HG03520 (cell line): Measurements from ENCODE around the gene UBE2K.
A peak's percentile ranks its signal among the peaks of the same experiment; 100 is the strongest.
"Not testable (repeated sequence)": the region's sequence is repeated elsewhere in the genome, so short reads cannot be mapped to it uniquely, and the experiment has no call there.

Experiments used
- ATAC-seq: cut with Tn5 transposase; IDR thresholded peaks from one replicate; pipeline ENCODE4 v1.9.1; 2021; ENCODE audit warnings: mild to moderate bottlenecking, moderate library complexity; ENCODE audit not compliant: unreplicated experiment

Gene UBE2K

DNA sequence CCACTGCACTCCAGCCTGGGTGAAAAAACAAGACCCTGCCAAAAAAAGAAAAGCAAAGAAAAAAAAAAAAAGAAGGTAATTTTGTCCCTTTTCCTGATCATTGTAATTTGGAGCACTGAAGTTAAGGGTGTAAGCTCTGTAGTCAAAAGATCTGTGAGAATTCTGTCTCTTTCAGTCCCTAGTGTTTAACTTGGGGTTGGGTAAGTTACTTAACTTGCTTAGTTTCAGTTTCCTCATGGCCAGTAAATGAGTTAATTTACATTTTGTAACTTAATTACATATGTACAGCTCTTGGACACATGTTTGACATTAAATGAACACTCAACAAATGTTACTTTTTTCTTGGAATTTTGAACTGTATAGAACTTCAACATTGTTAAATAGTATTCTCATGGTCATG, 10.9 kb upstream of the UBE2K start:
- no peak for ATAC-seq

DNA sequence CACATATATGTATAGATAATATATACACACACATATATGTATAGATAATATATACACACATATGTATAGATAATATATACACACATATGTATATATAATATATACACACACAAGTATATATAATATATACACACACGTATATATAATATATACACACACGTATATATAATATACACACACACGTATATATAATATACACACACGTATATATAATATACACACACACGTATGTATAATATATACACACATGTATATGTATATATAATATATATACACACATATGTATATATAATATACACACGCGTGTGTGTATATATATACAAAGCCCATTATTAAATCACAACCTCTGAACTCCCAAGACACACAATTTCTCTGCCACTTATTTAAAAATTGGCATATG, 8.0 kb upstream of the UBE2K start:
- no peak for ATAC-seq

DNA sequence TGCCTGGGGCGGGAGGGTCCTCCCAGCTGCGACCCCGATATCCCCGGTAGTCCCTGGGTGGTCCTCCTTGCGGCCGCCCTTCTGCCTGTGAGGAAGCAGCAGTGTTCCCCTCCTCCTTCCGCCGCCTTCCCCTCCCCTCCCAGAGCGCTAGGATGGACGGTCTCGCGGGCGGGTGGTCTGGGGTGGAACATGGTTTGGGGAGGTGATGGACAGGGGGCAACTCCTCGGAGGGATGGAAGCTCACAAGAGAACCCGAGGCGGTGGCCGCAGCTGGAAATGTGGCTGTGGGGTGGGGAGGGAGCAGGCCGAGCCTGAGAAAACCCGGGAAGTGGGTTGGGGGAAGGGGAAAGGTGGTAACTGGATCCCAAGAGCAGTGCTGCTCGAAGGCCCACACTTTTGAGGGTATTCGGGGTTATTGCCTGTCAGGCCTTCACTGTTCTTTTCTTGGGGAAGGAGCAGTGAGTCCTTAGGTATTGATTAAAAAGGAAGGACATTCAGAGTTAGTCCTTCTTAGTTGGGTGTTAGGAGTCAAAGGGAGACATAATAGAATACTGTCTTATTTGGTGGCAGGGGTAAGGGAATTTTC, 581 bp downstream of the UBE2K start:
- peak; percentile 13 for ATAC-seq

DNA sequence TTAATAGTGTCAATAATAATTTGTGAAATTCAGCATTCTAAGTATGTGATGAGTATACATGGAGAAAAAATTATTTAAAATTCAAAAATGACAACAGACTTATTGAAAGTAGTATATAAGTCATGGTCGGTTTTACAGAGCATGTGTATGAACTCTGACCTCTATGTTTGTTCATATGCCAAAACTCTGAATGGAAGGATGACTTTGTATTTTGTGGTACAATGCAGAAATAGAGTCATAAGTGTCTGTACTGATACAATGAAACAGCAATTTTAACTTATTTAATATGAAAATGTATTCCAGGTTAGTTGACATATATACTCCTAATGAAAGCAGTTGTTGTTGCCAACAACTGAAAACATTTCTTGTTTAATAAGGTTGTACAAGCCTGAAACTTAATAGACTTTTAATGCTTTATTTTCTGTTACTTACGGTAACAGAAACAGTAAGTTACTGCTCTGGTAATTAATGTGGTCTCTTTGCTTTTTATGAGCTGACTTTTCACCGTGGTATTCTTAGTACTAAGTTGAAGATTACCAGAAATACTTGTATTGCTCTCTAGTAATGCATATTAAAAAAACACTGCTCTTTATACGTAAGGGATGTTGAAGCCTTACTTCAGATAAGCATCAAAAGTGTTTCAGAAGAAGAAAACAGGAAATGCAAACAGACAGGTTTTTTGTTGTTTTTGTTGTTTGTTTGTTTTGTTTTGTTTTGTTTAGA, 1.9 kb downstream of the UBE2K start:
- ATAC-seq: no peak

DNA sequence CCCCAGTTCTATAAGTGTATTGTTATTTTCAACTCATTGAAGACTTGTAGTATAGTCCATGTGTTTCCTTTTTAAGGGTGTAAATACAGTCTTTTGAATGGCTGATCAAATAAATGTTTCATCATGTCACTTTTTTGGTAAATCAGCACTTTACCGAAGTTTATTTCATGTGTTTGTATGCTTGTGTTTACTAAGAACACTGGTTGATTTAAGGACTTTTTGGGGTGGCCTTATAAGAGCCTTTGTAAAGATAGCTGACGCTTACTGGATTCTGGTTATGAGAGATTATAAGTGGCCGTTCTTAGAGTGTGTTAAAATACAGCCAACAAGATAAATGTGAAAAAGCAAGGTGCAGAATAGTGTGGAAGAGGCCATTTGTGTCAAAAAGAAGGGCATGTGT, 2.6 kb downstream of the UBE2K start:
- ATAC-seq: no peak

DNA sequence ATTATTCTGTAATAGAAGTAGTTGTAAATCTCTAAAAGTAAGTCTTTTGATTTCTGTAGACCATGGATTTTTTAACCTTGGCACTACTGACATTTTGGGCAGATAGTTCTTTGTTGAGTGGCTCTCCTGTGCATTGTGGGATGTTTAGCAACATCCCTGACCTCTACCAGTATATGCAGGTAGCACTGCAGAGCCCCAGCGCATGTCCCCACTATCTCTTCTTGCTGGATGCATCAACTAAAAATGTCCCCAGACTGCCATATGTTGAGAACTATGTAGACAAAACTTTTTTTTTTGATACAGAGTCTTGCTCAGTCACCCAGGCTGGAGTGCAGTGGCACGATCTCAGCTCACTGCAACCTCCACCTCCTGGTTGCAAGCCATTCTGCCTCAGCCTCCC, 4.8 kb downstream of the UBE2K start:
- ATAC-seq: no peak

DNA sequence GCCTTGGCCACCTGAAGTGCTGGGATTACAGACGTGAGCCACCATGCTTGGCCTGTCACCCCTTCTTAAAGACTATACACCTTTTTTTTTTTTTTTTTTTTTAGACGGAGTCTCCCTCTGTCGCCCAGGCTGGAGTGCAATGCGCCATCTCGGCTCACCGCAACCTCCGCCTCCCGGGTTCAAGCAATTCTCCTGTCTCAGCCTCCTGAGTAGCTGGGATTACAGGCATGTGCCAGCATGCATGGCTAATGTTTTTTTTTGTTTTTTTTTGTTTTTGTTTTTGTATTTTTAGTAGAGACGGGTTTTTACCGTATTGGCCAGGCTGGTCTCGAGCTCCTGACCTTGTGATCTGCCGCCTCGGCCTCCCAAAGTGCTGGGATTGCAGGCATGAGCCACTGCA, 6.9 kb downstream of the UBE2K start:
- not testable (repeated sequence) for ATAC-seq

GRCh38 chr4:39706334-39706733, 8.4 kb downstream of the UBE2K start:
- ATAC-seq: no peak

DNA sequence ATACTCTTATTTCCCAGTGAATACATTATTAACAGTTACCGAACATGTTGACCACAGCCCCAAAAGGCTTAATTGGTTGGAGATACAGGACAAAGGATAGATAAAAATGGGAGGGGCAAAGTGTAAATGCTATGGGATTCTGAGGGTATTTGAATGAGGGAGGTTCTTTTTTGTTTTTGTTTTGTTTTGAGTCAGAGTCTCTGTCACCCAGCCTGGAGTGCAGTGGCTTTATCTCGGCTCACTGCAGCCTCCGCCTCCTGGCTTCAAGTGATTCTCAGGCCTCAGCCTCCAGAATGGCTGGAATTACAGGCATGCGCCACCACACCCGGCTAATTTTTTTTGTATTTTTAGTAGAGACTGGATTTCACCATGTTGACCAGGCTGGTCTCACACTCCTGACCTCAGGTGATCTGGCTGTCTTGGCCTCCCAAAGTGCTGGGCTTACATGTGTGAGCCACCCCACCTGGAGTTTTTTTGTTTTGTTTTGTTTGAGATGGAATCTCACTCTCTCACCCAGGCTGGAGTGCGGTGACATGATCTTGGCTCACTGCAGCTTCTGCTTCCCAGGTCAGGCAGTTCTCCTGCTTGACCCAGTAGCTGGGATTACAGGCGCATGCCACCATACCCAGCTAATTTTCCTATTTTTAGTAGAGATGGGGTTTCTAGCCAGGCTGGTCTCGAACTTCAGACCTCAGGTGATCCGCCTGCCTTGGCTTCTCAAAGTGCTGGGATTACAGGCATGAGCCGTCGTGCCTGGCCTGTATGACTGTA, 9.0 kb downstream of the UBE2K start:
- ATAC-seq: no peak

DNA sequence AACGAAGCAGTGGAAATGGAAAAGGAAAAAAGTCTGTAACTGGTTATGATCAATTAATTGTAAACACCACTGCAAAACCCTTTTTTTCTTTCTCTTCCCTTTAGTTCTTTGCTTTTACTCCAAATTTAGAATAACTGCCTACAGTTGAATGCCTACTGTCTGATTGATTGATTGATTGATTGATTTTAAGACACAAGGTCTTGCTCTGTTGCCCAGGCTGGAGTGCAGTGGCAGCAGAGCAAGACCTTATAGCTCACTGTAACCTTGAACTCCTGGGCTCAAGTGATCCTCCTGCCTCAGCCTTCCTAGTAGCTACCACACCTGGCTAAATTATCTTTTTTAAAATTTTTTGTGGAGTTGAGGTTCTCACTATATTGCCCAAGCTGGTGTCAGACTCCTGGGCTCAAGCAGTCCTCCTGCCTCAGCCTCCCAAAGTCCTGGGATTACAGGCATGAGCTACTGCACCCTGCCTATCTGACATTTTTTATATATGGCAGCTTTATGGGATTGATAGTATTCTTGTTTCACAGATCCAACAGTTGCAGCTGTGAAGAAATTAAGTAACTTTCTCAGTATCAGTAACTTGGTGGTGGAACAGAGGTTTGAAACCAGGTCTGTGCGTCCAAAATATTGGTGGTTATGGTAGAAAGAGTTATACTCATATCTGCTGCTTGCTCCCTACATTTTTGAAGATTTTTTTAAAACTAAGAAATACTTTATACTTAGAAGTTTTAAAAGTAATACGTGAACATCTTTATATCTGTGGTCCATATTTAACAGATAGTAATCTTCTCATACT, 12.4 kb downstream of the UBE2K start:
- ATAC-seq: no peak

DNA sequence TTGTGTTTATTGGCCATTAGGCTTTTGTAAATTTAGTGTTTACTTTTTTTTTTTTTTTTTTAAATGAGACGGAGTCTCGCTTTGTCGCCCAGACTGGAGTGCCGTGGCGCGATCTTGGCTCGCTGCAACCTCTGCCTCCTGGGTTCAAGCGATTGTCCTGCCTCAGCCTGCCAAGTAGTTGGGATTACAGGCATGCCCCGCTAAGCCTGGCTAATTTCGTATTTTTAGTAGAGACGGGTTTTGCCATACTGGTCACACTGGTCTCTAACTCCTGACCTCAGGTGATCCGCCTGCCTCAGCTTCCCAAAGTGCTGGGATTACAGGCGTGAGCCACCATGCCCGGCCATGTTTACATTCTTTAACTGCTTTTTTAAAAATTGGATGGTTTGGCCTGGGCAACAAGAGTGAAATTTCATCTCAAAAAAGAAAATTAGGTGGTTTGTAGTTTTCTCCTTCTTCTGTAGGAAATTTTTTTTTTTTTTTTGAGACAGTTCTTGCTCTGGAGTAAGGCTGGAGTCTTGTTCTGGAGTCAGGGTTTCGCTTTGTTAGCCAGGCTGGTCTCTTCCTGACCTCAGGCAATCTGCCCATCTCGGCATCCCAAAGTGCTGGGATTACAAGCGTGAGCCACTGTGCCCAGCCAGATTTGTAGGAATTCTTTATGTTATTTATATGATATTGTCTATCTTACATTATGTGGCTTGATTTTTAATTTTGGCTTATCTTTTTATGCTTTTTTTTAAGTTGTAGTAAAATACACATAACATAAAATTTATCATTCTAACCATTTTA, 15.1 kb downstream of the UBE2K start:
- ATAC-seq: no peak

DNA sequence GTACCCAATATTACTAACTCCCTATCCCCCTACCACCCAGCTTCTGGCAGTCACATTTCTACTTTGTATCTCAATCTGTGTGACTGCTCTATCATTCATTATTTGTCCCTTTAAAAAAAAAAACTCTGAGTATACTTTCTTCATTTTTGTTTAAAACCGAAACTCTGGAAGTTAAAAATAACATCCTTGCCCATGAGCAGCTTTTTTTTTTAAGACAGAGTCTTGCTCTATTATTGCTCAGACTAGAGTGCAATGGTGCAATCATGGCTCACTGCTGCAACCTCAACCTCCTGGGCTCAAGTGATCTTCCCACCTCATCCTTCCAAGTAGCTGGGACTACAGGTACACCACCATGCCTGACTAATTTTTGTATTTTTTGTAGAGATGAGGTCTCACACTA, 15.8 kb downstream of the UBE2K start:
- ATAC-seq: no peak

- no peak for ATAC-seq
Measured at GRCh38 chr4:39714166-39714565, 16.2 kb downstream of the UBE2K start.

DNA sequence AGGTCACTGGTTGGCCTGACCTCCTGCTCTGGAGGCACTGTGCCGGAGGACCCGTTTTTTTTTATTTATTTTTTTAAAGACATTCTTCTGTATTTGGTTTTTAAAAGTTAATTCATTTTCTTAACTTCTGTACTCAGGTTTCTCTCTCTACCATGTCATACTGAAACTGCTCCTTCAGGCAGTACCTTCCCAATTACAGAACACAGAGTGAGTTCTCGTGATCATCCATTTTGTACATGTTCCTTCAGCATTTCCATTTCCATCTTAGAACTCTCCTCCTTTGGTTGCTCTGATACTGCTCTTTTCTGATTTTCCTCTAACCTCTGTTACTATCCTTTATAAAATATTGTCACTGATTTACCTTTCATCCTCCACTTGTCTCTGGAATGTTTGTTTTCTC, 17.9 kb downstream of the UBE2K start:
- ATAC-seq: no peak

DNA sequence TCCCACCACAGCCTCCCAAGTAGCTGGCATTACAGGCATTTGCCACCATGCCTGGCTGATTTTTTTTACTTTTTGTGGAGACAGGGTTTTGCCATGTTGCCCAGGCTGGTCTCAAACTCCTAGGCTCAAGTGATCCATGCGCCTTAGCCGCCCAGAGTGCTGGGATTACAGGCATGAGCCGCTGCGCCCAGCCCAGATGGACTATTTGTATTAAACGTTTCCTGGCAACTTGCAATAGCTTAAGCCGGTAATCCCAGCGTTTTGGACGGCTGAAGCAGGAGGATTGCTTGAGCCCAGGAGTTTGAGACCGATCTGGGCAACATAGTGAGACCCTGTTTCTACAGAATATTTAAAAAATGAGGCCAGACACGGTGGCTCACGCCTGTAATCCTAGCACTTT, 18.4 kb downstream of the UBE2K start:
- ATAC-seq: no peak

GRCh38 chr4:39717743-39718142, 19.8 kb downstream of the UBE2K start:
- ATAC-seq: not testable (repeated sequence)

DNA sequence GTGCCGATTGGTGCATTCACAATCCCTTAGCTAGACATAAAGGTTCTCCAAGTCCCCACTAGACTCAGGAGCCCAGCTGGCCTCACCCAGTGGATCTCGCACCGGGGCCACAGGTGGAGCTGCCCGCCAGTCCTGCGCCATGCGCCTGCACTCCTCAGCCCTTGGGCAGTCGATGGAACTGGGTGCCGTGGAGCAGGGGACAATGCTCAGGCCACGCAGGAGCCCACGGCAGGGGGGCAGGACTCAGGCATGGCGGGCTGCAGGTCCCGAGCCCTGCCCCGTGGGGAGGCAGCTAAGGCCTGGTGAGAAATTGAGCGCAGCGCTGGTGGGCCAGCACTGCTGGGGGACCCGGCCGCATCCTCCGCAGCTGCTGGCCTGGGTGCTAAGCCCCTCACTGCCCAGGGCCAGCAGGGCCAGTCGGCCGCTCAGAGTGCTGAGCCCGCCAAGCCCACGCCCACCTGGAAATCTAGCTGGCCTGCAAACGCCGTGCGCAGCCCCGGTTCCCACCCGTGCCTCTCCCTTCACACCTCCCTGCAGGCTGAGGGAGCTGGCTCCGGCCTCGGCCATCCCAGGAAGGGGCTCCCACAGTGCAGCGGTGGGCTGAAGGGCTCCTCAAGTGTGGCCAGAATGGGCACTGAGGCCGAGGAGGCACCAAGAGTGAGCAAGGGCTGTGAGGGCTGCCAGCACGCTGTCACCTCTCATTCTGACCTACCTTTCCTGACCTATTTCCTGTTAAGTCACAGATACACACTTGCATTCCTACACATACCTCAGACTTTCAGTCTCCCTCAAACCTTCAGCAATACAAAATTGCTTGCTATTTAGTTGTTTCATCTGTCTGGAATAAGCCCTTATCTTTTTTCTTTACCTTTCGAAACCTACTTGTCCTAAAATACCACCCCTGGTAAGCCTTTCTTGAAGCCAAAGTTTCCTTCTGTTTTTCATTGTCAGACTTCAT, 20.7 kb downstream of the UBE2K start:
- no peak for ATAC-seq

DNA sequence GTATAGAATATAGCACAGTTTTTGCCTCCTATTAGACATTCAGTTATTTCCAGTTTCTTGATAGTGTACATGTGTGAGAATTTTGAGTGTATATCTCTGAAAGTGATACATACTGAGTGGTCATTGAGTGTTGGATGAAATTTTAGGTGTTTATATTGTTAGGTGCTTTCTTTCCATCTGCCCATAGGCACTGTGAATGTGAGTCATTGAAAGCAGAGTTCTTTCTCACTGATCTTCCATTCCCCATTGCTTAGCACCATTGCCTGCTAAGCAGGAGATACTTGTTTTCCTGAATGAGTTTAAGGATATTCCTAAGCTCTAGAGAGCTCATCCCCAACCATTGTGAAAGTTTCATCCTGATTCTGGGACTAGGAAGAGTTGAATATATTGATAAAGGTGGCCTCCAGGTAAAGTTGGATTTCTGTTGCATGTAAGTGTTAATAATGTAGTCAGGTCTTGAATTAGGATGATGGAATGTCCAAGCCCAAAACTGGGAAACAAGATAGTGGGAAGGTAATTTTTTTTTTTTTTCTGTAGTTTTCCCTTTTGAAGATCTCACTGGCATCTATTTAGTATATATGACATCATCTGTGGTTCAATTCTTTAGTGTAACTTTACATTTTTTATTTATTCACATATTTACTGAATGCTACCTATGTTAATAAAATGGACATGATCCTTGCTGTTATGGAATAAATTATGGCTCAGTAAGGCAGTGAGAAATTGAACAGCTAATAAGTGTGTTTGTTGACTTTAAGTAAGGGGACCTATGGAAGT, 22.1 kb downstream of the UBE2K start:
- ATAC-seq: no peak

- not testable (repeated sequence) for ATAC-seq
Measured at GRCh38 chr4:39721273-39721672, 23.3 kb downstream of the UBE2K start.
